ENCODE data around the gene GPATCH2L.

Gene GPATCH2L

DNA sequence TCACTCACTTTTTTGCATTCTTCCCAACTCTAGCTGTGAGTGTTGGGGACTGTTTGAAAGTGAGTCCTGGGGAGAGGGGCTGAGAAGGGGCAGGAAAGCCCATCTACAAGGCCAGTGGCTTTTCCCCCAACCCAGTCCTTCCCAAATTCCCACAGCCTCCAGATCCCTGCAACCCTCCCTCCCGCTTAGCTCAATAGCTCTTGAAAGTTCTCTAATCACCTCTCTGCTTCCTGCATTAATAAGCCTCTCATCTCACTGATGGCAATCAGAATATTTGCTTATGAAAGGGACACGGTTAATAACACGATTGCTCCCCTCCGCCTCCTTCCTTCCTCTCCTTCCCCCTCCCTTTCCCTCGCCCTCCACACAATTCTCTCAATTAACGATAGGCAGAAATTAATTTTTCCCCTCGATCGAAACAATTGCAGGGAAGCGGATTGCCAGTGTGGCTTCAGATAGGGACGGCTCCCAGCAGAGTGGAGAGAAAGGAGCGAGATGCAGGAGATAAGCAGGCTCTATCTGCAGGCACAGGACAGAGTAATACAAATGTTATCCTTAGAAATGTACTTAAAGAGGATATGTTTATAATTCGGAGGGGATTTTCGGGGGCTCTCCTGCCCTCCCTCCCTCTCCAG, 15.1 kb upstream of the GPATCH2L start:
- H3K4me3 ChIP-seq (replicated peaks; ENCODE audit: low read depth, low read length), result no peak overlapping the region
- DNase-seq (ENCODE audit: low read depth), result no peak
- TF ChIP-seq, protein P1, sequence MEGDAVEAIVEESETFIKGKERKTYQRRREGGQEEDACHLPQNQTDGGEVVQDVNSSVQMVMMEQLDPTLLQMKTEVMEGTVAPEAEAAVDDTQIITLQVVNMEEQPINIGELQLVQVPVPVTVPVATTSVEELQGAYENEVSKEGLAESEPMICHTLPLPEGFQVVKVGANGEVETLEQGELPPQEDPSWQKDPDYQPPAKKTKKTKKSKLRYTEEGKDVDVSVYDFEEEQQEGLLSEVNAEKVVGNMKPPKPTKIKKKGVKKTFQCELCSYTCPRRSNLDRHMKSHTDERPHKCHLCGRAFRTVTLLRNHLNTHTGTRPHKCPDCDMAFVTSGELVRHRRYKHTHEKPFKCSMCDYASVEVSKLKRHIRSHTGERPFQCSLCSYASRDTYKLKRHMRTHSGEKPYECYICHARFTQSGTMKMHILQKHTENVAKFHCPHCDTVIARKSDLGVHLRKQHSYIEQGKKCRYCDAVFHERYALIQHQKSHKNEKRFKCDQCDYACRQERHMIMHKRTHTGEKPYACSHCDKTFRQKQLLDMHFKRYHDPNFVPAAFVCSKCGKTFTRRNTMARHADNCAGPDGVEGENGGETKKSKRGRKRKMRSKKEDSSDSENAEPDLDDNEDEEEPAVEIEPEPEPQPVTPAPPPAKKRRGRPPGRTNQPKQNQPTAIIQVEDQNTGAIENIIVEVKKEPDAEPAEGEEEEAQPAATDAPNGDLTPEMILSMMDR (IDR thresholded peaks at IDR 0.05; ENCODE audit: low read length, missing control alignments), result no peak

DNA sequence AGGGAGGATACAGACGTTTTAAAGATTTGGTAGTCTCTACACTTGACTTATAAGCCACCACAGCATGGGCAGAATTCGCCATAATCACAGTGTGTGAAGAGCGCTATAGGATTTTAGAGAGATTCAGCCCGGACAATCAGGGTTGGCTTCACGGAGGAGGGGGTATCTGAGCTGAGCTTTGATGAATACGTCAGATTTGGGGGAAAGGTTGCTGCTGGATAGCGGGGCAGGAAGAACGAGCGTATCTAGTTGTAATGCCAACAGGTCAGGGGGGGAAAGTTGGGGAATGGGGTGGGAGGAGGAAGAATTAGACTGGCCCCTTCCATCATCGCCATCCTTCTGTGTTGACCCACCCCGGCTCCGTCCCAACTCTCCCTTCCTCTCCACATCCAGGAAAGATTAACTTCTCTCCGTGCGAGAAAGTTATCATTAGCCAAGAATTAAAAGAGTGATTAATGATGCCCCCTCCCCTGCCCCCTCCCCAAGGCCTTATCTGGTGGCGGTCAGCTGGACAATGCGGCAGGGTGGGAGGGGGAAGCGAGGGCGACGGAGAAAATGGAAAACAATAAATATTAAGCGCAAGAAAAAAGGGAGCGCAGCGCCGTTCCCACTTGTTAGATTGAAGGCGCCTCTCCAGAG, 13.5 kb upstream of the GPATCH2L start:
- TF ChIP-seq, protein P1 (IDR thresholded peaks at IDR 0.05; ENCODE audit: low read length, missing control alignments), result no peak
- no peak for DNase-seq (ENCODE audit: low read depth)
- peak overlapping the region; percentile 22 for H3K4me3 ChIP-seq (replicated peaks; ENCODE audit: low read depth, low read length)

DNA sequence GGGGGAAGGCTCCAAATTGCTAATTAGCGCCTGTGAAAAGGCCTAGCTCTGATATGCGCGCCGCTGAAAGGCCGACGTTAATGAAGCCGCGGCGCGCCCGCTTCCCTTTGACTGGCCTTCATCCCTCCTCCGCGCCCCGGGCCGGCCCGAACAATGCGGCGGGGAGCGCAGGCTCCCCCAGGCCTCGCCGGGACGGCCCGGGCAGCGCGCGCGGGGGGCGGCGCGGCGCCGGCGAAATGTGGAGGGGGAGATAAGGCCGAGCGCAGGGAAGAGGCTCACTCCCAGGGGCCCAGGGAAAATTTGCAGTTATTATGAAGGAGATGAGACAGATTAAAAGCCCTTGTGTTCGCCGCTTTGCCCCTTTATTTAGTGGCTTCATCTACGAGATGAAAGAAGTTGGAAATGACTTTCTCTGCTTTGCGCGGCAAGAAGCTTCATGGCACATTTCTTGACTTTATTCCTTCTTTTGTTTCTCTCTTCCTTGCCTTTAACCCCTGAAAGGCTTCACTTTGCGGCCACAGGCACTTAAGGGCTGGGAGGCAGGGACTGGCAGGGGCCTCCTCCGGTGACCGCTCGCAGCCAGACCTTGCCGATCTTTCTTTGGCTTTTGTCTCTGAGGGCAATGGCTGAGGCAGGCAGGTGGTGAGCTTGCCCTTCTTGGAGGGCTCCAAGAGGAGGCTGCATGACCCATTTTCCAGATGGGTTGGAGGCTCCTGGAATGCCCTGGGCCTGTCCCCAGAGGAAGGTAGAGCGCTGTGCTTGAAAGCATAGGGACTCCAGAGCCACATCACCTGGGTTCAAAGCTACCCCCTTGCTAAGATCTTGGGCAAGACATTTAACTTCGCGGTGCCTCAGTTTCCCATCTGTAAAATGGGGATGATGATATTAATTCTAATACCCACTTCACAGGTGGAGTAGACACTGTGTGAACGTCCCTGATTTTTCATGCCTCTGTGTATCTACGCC, 12.7 kb upstream of the GPATCH2L start:
- TF ChIP-seq, protein P1 (IDR thresholded peaks at IDR 0.05; ENCODE audit: low read length, missing control alignments), result no peak
- DNase-seq (ENCODE audit: low read depth), result no peak
- H3K4me3 ChIP-seq (replicated peaks; ENCODE audit: low read depth, low read length), result peak overlapping the region; percentile 22

DNA sequence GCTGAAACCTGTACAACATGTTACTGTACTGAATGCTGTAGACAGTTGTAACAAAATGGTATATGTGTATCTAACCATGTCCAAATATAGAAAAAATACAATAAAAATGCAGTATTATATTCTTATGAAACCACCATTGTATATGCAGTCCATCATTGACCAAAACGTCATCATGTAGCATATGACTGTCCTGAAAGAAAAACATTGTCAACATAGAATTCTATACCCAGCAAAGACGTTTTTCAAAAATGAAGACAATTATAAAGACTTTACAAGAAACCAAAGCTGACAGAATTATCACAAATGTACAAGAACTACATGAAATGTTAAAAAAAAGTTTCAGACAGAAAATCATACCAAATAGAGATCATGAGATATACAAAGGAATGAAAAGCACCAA, 8.1 kb upstream of the GPATCH2L start:
- TF ChIP-seq, protein P1 (IDR thresholded peaks at IDR 0.05; ENCODE audit: low read length, missing control alignments), result no peak
- no peak overlapping the region for H3K4me3 ChIP-seq (replicated peaks; ENCODE audit: low read depth, low read length)
- no peak for DNase-seq (ENCODE audit: low read depth)

DNA sequence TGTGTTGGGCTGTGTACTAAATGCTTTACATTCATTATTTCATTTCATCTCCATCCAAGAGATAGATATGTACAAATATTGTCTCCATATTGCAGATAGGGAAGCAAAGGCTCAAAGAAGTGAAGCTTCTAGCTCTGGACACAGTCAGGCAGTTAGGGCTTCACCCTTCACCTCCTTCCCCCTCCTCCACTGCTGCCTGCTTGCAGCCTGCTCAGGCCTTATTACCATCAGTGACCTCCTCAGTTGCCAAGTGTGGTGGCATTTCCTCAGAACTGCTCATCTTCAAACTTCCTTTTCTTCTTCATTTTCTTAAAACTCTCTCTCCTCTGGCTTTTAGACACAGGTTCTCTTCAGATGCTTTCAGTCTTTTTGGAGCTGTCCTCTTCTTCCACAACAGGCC, 4.7 kb upstream of the GPATCH2L start:
- TF ChIP-seq, protein P1 (IDR thresholded peaks at IDR 0.05; ENCODE audit: low read length, missing control alignments), result no peak
- H3K4me3 ChIP-seq (replicated peaks; ENCODE audit: low read depth, low read length), result no peak overlapping the region
- DNase-seq (ENCODE audit: low read depth), result no peak

DNA sequence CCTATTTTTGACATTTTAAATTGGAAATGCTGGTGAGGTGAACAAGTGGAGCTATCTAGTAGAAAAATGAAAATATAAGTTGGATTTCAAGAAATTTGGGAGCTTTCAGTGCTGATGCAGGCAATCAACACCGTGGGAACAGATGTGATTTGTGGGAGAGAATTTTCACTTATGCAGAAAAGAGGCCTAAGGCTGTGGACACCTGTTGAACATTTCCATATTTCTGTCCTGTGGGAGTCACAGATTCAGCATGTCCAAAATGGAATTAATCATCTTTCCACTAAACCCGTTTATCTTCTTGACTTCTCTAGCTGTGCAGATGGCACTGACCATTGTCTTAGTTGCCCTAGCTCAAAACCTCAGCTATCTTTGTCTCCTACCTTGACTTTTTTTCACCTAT, 2.5 kb upstream of the GPATCH2L start:
- no peak overlapping the region for H3K4me3 ChIP-seq (replicated peaks; ENCODE audit: low read depth, low read length)
- TF ChIP-seq, protein P1 (IDR thresholded peaks at IDR 0.05; ENCODE audit: low read length, missing control alignments), result no peak
- DNase-seq (ENCODE audit: low read depth), result no peak

All from fibroblast of pulmonary artery (primary cell).